ENCODE results near the gene CPNE4. TPM values are rescaled to one million over a fixed set of nuclear protein-coding genes. Genes with fewer than 3 reads are reported as not detected.

Gene CPNE4
- total RNA-seq, 1 donor from 2014 or later: 3.2 TPM

GRCh38 chr3:131747466-131747865, 287.3 kb downstream of the CPNE4 start:
- no peaks in the 10 kb centered on the region for H3K4me1 ChIP-seq
- H3K9me3 ChIP-seq: no peaks in the 10 kb centered on the region
- TF ChIP-seq CTCF (IDR thresholded peaks at IDR 0.05) (no peak), POLR2A (IDR thresholded peaks at IDR 0.05) (no peak), POLR2AphosphoS5 (IDR thresholded peaks at IDR 0.05; ENCODE audit: insufficient read depth in 1 of 2, low read depth in 1 of 2) (no peak)
- H3K4me3 ChIP-seq: no peak overlapping the region
- H3K27me3 ChIP-seq: no peaks in the 10 kb centered on the region
- intact Hi-C loops (cut with DNase I): no loop called here
- H3K36me3 ChIP-seq: no peaks in the 10 kb centered on the region
- DNase-seq (ENCODE audit: extremely low spot score in 2 of 2): no peak
- no peak overlapping the region for H3K27ac ChIP-seq

GRCh38 chr3:131744765-131745164, 290.0 kb downstream of the CPNE4 start:
- no peak overlapping the region for H3K27ac ChIP-seq
- intact Hi-C loops (cut with DNase I): no loop called here
- no peak overlapping the region for H3K4me3 ChIP-seq
- H3K9me3 ChIP-seq: no peaks in the 10 kb centered on the region
- H3K4me1 ChIP-seq: no peaks in the 10 kb centered on the region
- H3K36me3 ChIP-seq: no peaks in the 10 kb centered on the region
- no peaks in the 10 kb centered on the region for H3K27me3 ChIP-seq
- TF ChIP-seq POLR2A (IDR thresholded peaks at IDR 0.05) (no peak), CTCF (IDR thresholded peaks at IDR 0.05) (no peak)
- no peak for DNase-seq (ENCODE audit: extremely low spot score in 2 of 2)

- no peak overlapping the region for H3K27ac ChIP-seq
- no peaks in the 10 kb centered on the region for H3K27me3 ChIP-seq
- H3K4me1 ChIP-seq: no peaks in the 10 kb centered on the region
- H3K9me3 ChIP-seq: no peaks in the 10 kb centered on the region
- H3K4me3 ChIP-seq: no peak overlapping the region
- TF ChIP-seq CTCF (IDR thresholded peaks at IDR 0.05) (no peak), POLR2A (IDR thresholded peaks at IDR 0.05) (no peak), POLR2AphosphoS5 (IDR thresholded peaks at IDR 0.05; ENCODE audit: insufficient read depth in 1 of 2, low read depth in 1 of 2) (no peak)
- no peaks in the 10 kb centered on the region for H3K36me3 ChIP-seq
- DNase-seq (ENCODE audit: extremely low spot score in 2 of 2): no peak
- intact Hi-C loops (cut with DNase I): no loop called here
Measured at GRCh38 chr3:131743126-131743525, 291.7 kb downstream of the CPNE4 start.

- DNase-seq (ENCODE audit: extremely low spot score in 2 of 2): no peak
- H3K27me3 ChIP-seq: no peaks in the 10 kb centered on the region
- intact Hi-C loops (cut with DNase I): no loop called here
- no peak overlapping the region for H3K27ac ChIP-seq
- no peaks in the 10 kb centered on the region for H3K9me3 ChIP-seq
- no peak overlapping the region for H3K4me3 ChIP-seq
- H3K36me3 ChIP-seq: no peaks in the 10 kb centered on the region
- no peaks in the 10 kb centered on the region for H3K4me1 ChIP-seq
- TF ChIP-seq POLR2AphosphoS5 (IDR thresholded peaks at IDR 0.05; ENCODE audit: insufficient read depth in 1 of 2, low read depth in 1 of 2) (no peak), POLR2A (IDR thresholded peaks at IDR 0.05) (no peak), CTCF (IDR thresholded peaks at IDR 0.05) (no peak)
Measured at GRCh38 chr3:131739211-131739610, 295.6 kb downstream of the CPNE4 start.

GRCh38 chr3:131738095-131738494, 296.7 kb downstream of the CPNE4 start:
- DNase-seq (ENCODE audit: extremely low spot score in 2 of 2): no peak
- Histone ChIP-seq H3K4me3 (no peak overlapping the region), H3K36me3 (no peaks in the 10 kb centered on the region), H3K9me3 (no peaks in the 10 kb centered on the region), H3K27me3 (no peaks in the 10 kb centered on the region), H3K4me1 (no peaks in the 10 kb centered on the region), H3K27ac (no peak overlapping the region)
- intact Hi-C loops (cut with DNase I): no loop called here
- no peak for TF ChIP-seq POLR2AphosphoS5 (IDR thresholded peaks at IDR 0.05; ENCODE audit: insufficient read depth in 1 of 2, low read depth in 1 of 2)

GRCh38 chr3:131735544-131735943, 299.3 kb downstream of the CPNE4 start:
- TF ChIP-seq POLR2A (IDR thresholded peaks at IDR 0.05): no peak
- TF ChIP-seq CTCF (IDR thresholded peaks at IDR 0.05): no peak
- TF ChIP-seq POLR2AphosphoS5 (IDR thresholded peaks at IDR 0.05; ENCODE audit: insufficient read depth in 1 of 2, low read depth in 1 of 2): no peak
- intact Hi-C loops (cut with DNase I): no loop called here
- Histone ChIP-seq H3K4me3 (no peak overlapping the region), H3K36me3 (no peaks in the 10 kb centered on the region), H3K9me3 (no peaks in the 10 kb centered on the region), H3K27ac (no peak overlapping the region), H3K4me1 (no peaks in the 10 kb centered on the region), H3K27me3 (no peaks in the 10 kb centered on the region)
- DNase-seq (ENCODE audit: extremely low spot score in 2 of 2): no peak

All from vagina (tissue), 2 donors.